Femur (tissue), 1 donor: ENCODE measurements around the gene NDUFA12.
A peak's percentile ranks its signal among the peaks of the same experiment; 100 is the strongest.

Experiments
- DNase-seq: peaks from one replicate; pipeline ENCODE4 v3.0.0-alpha.2; 2017

Gene NDUFA12

DNA sequence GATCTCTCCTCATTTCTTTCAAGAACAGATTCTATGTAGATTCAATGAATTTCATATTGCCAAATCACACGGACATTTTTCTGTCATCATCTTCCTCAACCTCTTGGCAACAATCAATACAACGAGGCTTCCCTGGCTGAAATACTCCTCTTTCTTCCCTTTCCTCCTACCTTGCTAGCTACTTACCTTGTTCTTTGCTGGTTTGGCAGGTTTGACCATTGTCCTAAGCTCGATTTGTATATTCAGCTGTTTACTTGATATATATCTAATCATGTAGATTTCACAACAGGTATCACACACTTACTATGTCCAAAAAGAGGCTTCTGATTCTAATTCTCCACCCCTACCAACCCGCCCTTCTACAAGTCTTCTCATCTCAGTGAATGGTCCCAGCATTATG, 23.6 kb downstream of the NDUFA12 start:
- DNase-seq = no peak

DNA sequence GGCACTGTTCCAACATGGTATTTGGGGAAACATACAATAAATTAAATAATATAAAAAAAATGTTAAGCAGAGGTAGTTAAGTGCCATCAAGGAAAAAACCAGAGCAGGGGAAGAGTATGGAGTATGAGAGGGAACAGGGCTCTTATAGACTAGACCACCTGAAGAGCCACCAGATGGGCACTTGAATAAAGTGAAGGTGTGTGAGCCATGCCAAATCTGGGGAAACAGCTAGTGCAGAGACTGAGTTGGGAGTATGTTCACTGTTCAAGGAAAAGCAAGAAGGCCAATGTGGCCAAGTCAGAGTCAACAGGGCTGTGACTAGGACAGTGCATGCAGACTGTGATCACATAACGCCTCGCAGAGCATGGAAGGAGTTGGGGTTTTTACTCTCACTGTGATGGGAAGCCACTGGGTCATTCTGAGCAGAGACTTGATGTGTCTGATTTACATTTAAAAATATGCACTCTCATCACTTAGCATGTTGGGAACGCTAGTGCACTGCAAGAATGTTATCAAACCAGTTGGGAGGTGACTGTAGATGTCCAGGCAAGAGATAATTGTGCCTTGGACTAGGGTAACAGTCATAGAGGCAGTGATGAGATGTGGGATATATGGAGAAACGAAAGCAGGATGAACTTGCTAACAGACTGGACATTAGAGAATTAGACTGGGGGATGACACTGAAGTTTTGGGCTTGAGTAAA, 25.6 kb downstream of the NDUFA12 start:
- DNase-seq = no peak

DNA sequence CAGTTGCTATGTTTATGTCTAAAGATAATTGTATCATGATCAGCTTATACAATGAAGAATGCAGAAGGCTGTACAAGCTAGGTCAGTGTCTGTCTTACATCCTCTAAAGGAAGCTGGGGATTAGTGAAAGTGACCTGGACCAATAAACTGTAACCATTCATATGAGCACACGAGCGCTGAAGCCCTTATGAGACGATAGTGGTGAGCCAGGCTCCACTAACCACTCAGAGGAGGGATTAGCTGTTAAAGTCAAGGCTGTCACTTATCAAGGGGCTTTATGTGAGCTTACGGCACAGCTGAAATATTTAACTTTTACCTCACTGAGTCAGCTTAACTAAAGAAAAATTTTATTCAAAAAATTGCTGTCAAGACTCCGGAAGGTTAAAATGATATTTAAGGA, 30.3 kb downstream of the NDUFA12 start:
- DNase-seq = no peak

GRCh38 chr12:94972795-94973194, 30.7 kb downstream of the NDUFA12 start:
- DNase-seq = no peak

GRCh38 chr12:94971923-94972322, 31.6 kb downstream of the NDUFA12 start:
- DNase-seq = no peak

DNA sequence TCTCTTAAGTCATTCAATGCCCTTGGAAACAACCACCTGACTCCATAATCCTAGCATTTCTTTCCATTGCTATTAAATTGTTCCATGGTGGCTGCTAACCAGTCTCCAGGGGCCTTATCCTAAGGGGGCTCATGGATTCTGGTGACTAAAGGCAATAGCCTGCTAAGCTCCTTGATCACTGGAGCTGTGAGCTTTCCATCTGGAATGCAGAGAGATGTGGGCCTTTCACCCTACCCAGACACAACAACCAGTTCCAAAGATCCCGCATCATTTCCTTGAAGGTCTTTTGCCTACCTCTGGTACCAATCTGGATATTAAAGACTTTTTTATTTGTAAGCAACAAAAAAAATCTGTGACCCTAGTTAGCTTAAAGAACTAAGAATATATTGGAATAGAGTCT, 32.9 kb downstream of the NDUFA12 start:
- DNase-seq = no peak

GRCh38 chr12:94969424-94969823, 34.1 kb downstream of the NDUFA12 start:
- no peak for DNase-seq

DNA sequence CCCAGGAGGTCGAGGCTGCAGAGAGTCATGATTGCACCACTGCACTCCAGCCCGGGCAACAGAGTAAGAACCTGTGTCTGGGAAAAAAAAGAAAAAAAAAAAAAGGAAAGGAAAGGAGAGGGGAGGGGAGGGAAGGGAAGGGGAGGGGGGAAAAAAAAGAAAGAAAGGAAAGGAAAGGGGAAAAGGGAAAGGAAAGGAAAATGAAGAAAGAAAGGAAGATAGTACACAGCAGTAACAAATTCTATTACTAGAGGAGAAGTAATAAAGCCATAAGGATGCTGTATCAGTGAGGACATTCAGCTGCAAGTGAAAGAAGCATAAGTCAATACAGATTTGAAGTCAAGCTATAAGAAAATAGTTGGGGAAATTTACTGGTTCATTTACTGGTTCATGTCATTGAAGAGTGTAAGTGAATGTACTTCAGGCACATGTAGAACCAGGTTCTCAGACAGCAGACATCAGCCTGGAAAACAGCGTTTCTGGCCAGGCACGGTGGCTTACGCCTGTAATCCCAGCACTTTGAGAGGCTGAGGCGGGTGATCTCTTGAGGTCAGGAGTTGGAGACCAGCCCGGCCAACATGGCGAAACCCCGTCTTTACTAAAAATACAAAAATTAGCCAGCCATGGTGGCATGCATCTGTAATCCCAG, 37.4 kb downstream of the NDUFA12 start:
- DNase-seq = no peak

DNA sequence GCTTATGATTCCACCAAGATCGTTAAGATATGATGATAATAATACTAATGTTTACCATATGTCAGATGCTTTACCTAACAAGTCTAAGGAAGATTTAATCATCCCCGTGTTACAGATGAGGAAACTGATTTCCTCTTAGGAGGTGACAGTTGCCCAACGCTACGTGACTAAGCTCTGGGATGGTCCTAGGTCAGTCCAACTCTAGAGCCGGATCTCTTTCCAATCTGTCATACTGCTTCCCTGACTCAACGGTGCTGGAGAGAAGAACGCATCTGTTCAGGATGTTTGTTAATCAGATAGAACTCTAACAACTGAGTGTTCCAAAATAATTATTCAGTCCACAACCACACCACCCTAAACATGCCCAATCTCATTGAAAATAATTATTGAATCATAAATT, 39.8 kb downstream of the NDUFA12 start:
- no peak for DNase-seq

DNA sequence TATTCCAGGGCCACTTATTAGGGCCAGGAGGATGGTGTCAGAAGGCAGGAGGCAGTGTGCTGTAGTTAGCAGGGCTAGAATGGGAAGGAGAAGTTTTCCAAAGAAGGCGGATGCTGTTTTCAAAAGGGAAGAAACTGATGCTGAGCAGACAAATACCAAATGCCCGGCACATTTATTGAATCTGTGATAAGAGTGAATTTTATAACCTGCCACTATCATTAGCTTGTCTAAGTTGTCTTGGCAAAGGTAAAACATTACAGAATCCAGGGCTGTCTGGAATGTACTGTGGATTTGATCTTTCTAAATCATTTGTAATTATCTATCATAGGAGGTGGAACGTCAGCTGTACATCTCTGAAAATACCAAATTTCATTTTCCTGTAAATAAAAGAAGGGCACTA, 40.8 kb downstream of the NDUFA12 start:
- no peak for DNase-seq

DNA sequence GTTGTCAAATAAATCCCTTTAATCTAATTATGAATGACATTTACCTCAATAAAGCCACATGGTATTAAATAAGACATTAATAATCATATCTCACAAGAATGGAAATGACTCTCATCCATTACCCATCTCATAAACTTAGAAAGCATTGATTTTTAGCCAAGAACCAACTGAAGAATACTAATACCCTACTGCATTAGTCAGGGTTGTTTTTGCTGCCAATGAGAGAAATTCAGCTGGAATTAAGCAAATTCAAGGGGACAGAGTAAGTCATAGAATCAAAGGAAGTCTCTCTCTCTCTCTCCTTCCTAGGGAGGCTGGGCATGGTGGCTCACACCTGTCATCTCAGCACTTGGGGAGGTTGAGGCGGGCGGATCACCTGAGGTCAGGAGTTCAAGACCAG, 41.6 kb downstream of the NDUFA12 start:
- no peak for DNase-seq

DNA sequence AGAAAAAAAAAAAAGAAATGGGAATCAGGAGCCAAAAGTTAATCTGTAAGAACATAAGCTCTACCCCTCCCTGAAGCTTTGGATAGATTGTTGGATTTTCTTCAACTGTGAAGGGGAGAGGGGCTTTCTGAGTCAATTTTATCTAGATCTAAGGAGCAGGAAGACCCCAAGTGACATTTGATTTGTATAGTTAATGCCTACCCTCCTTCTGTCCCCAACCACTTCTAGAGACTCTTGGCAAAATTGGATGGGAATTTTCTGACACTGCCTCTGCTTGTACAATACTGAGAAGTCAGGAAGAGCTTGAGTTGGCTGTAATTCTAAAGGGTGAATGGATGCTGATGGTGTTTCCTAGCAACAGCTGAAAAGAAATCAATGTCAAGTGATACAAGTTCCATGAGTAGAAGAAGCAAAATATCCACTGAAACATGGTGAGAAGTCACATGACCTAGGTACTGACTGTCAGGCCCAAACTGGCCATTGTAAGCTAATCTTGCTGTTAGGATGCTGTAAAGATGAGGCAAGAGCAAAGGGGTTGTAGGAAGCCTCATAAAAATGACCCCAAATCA, 42.2 kb downstream of the NDUFA12 start:
- no peak for DNase-seq

DNA sequence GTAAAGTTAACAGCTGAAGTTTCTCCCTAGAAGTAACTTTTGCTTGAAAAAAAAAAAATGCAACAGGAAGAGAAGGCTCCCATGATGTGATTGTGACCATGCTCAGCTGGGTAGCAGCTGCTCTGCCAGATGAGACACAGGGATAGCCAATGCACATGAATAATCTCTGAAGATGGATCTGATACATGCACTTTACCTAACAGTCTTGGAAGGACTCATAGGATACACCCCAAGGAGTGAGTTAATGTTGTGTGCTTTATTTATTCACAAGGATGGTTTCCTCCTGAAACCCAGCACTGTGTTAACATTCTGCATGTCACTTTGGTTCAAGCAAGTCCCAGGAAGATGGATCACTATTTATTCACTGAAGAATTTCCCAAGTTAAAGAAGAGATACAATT, 46.5 kb downstream of the NDUFA12 start:
- no peak for DNase-seq

- DNase-seq = no peak
Measured at GRCh38 chr12:94954948-94955592, 48.4 kb downstream of the NDUFA12 start.

DNA sequence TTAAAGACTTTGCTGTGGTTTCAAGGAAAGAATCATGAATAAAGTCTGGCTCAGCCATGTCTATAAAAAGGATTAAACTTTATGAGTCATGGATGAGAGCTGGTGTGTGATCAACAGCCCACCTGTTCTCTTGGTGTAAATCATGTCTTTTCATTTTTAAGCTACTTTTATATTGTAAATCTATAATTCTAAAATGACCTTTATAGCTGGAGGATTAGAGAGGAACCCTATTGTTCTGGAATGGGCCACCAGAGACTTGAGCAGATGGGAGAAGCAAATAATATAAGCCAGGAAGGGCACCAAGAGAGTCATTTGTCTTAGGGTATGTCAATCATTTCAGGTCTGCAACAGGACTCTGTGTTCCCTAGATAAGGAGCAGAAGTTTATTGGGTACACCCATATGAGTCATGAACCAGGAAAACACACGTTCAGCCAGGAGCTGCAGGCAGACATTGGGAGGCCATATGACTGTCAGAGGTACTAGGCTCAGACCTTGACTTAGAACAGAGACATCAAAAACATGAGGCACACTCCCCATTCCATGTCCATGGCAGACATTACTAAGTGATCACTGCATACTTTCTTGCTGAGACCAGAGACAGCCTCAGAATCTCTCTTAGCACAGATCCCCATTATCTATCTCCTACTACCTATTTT, 49.3 kb downstream of the NDUFA12 start:
- DNase-seq = no peak

DNA sequence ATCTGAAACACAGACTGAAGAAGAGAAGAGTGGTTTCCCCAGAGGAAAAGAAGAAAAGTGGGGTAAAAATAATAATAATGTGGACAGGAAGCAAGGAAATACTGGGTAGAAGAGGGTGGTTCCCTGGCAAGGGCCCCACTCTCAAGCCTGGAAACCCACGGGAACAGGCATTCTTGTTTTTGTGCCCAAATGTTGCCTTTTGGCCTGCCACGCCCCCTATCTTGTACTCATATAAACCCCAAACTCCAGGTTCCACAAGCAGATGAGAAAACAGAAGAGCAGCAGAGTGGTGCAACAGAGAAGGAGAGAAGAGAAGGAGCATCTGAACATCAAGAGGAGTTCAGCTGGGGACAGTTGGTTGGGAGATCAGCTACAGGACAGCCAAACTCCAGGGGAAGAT, 51.2 kb downstream of the NDUFA12 start:
- no peak for DNase-seq

GRCh38 chr12:94951071-94951934, 52.2 kb downstream of the NDUFA12 start:
- DNase-seq = no peak

DNA sequence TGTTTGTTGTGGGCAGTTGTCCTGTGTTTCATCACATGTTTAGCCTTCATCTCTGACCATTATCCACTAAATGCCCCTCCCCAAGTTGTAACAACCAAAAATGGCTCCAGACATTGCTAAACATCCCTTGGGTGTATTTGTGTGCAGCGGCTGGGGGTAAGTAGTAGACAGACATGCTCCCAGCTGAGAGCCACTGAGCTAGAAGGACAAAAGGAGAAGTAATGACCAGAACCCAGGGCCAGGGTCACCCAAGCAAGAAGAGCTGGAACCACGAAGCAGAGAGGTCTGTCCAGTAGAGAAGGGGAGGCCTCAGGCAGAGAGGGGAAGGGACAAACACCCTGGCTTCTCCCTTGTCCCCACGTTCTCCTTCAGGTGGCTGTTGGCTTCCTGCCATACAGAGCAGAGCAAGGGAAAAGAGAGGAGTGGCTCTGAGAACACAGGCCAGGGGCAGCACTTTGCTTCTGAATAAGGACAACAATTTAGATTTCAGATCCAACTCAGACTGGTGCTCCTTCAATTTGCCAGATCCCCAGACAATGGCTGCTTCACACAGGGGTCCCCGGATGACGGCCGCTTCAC, 55.2 kb downstream of the NDUFA12 start:
- no peak for DNase-seq

DNA sequence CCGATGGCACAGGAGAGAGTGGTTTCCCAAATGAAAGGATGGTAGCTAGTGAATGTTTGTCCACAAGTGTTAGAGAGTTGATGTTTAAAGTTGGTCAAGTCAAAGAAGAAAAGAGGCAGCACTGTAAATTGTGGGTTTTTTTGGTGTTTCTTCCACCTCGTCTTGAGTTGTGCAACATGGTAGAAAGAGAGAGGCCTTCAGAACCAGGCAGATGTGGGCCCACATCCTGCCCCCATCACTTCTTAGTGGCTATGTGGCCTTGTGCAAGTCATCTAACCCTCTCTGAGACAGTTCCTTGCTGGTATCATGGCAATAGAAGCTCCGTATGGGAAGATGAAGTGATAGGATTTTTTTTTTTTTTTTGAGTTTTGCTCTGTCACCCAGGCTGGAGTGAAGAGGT, 60.8 kb downstream of the NDUFA12 start:
- no peak for DNase-seq

- DNase-seq = peak; percentile 56
Measured at GRCh38 chr12:94941440-94941862, 62.0 kb downstream of the NDUFA12 start.

GRCh38 chr12:94940771-94941170, 62.7 kb downstream of the NDUFA12 start:
- DNase-seq = no peak

- no peak for DNase-seq
Measured at GRCh38 chr12:94938583-94938982, 64.9 kb downstream of the NDUFA12 start.
